DMS79 (cell line): ENCODE measurements around the gene GPATCH2.
"Not testable (repeated sequence)": the region's sequence is repeated elsewhere in the genome, so short reads cannot be mapped to it uniquely, and the experiment has no call there.

Experiments used
- DNase-seq: peaks from one replicate; lab custom pipeline; 2025; lab: John Stamatoyannopoulos, UW

Gene GPATCH2

GRCh38 chr1:217584286-217584811, 46.5 kb downstream of the GPATCH2 start:
- DNase-seq = not testable (repeated sequence)

GRCh38 chr1:217577336-217577735, 53.6 kb downstream of the GPATCH2 start:
- no peak for DNase-seq

GRCh38 chr1:217574265-217574949, 56.5 kb downstream of the GPATCH2 start:
- no peak for DNase-seq

GRCh38 chr1:217569021-217569420, 61.9 kb downstream of the GPATCH2 start:
- no peak for DNase-seq

GRCh38 chr1:217568200-217568599, 62.7 kb downstream of the GPATCH2 start:
- no peak for DNase-seq

- DNase-seq = no peak
Observed at GRCh38 chr1:217564833-217565232, 66.1 kb downstream of the GPATCH2 start.

GRCh38 chr1:217564207-217564606, 66.7 kb downstream of the GPATCH2 start:
- DNase-seq = no peak

GRCh38 chr1:217563179-217563578, 67.7 kb downstream of the GPATCH2 start:
- no peak for DNase-seq

GRCh38 chr1:217562229-217562878, 68.5 kb downstream of the GPATCH2 start:
- DNase-seq = no peak

- DNase-seq = no peak
Observed at GRCh38 chr1:217561446-217561845, 69.4 kb downstream of the GPATCH2 start.

GRCh38 chr1:217554849-217555248, 76.0 kb downstream of the GPATCH2 start:
- DNase-seq = no peak

- DNase-seq = no peak
Observed at GRCh38 chr1:217553949-217554509, 76.9 kb downstream of the GPATCH2 start.

- no peak for DNase-seq
Observed at GRCh38 chr1:217552339-217552951, 78.4 kb downstream of the GPATCH2 start.

GRCh38 chr1:217542837-217543236, 88.1 kb downstream of the GPATCH2 start:
- no peak for DNase-seq

- DNase-seq = no peak
Observed at GRCh38 chr1:217542136-217542777, 88.6 kb downstream of the GPATCH2 start.

- no peak for DNase-seq
Observed at GRCh38 chr1:217540321-217540720, 90.6 kb downstream of the GPATCH2 start.

- DNase-seq = no peak
Observed at GRCh38 chr1:217539510-217539909, 91.4 kb downstream of the GPATCH2 start.

GRCh38 chr1:217535601-217536377, 95.1 kb downstream of the GPATCH2 start:
- no peak for DNase-seq

- no peak for DNase-seq
Observed at GRCh38 chr1:217534566-217534965, 96.3 kb downstream of the GPATCH2 start.

- DNase-seq = no peak
Observed at GRCh38 chr1:217528271-217528670, 102.6 kb downstream of the GPATCH2 start.

- no peak for DNase-seq
Observed at GRCh38 chr1:217527151-217527550, 103.7 kb downstream of the GPATCH2 start.
